Measurements from ENCODE around the gene MIA.
"Not testable (repeated sequence)": the region's sequence is repeated elsewhere in the genome, so short reads cannot be mapped to it uniquely, and the experiment has no call there.

Gene MIA

GRCh38 chr19:40818480-40819399, 43.4 kb downstream of the MIA start:
- TF ChIP-seq CTCF (conservative IDR thresholded peaks at IDR 0.05; ENCODE audit: low read depth): peak; percentile 75
- H3K27ac ChIP-seq: peak overlapping the region; percentile 74
- DNase-seq (ENCODE audit: low spot score); POLR2A ChIA-PET (ENCODE audit: low non-redundant PET): not testable (repeated sequence)
- CTCF ChIA-PET: interaction anchor here (0.9 to 1.8 kb wide), 3 partner anchors 17 to 156 kb away, joined by 3 to 11 read pairs (median 5); no protein-coding TSS in a partner anchor

DNA sequence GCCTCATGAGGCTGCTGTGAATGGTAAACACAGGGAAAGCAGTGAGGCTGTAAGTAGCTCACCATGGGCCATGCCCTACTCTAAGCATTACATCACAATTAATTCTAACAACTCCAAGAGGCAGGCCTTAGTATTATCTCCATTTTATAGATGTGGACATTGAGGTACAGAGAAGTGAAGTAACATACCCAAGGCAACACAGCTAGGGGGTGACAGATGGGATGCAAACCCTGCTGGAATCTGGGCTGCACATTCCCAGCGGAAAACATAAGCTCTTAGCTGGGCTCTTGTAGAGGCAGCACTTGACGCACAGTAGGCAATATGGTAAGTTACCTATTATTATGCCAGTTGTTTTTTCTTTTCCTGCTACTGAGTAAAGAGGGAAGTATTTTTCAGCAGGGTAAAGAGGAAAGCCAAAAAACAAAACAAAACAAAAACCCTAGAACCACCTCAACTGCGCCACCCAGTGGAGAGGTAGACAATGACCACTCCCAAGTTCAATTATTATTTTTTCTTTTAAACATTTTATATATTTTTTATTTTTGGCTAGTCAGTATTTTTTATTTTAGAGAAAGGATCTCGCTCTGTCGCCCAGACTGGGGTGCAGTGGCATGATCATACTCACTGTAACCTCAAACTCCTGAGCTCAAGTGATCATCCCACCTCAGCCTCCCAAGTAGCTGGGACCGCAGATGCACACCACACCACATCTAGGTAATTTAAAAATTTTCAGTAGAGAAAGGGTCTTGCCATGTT, 44.3 kb downstream of the MIA start:
- DNase-seq (ENCODE audit: low spot score); POLR2A ChIA-PET (ENCODE audit: low non-redundant PET): not testable (repeated sequence)
- CTCF ChIA-PET: interaction anchor here (0.7 to 1.8 kb wide), 6 partner anchors 15 to 325 kb away, joined by 3 to 11 read pairs (median 4); no protein-coding TSS in a partner anchor
- H3K27ac ChIP-seq: peak overlapping the region; percentile 74
- TF ChIP-seq CTCF (conservative IDR thresholded peaks at IDR 0.05; ENCODE audit: low read depth): peak; percentile 71

DNA sequence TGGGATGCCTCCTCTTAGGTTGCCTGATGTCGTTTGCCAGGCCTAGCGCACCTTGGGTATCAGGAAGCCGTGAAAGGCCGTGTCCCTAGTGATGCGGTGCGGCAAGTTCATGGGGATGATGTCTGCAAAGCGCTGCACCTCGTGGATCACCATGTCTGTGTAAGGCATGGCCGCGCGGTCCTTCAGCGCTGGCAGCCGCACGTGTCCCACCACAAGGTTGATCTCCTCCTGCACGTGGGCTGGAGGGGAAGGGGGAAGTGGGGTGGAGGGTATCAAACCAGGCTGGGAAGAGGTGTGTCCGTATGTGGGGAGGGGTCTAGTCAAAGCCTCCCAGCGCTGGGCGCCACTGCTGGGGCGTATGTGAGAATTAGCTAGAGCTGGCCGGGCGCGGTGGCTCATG, 46.8 kb downstream of the MIA start:
- no peak overlapping the region for H3K27ac ChIP-seq
- no peak for TF ChIP-seq CTCF (conservative IDR thresholded peaks at IDR 0.05; ENCODE audit: low read depth)
- POLR2A ChIA-PET (ENCODE audit: low non-redundant PET): no interaction called here
- DNase-seq (ENCODE audit: low spot score): no peak
- CTCF ChIA-PET: no interaction called here

GRCh38 chr19:40822704-40823553, 47.6 kb downstream of the MIA start:
- H3K27ac ChIP-seq; POLR2A ChIA-PET (ENCODE audit: low non-redundant PET); CTCF ChIA-PET; DNase-seq (ENCODE audit: low spot score): not testable (repeated sequence)

GRCh38 chr19:40824916-40825315, 49.6 kb downstream of the MIA start:
- H3K27ac ChIP-seq; DNase-seq (ENCODE audit: low spot score); POLR2A ChIA-PET (ENCODE audit: low non-redundant PET): not testable (repeated sequence)
- CTCF ChIA-PET: interaction anchor here (0.5 kb wide), 1 partner anchor 115 kb away, joined by 3 read pairs; no protein-coding TSS in a partner anchor

- DNase-seq (ENCODE audit: low spot score); POLR2A ChIA-PET (ENCODE audit: low non-redundant PET); CTCF ChIA-PET; H3K27ac ChIP-seq: not testable (repeated sequence)
Observed at GRCh38 chr19:40825460-40826095, 50.3 kb downstream of the MIA start.

DNA sequence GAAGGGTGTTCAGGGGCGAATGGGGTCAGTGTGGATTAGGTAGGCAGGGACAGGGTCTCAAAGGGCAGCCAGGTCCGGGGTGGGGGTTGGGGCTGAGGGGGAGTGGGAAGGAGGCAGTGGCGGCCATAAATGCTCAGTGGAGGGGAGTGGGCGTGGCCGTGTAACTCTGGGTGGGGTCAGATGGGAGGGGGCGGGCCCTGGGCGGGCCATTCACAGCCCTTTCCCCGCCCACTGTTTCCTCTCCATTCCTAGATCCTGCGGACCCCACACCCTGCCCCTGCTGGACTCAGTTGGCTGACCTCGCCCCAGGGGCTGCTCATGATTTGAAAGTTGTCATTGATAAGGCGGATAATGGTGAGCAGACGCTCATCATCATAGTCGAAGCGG, 51.0 kb downstream of the MIA start:
- DNase-seq (ENCODE audit: low spot score); POLR2A ChIA-PET (ENCODE audit: low non-redundant PET); H3K27ac ChIP-seq; CTCF ChIA-PET: not testable (repeated sequence)

GRCh38 chr19:40826699-40827385, 51.5 kb downstream of the MIA start:
- CTCF ChIA-PET; POLR2A ChIA-PET (ENCODE audit: low non-redundant PET); DNase-seq (ENCODE audit: low spot score); H3K27ac ChIP-seq: not testable (repeated sequence)

Data from RWPE1 (cell line).